ENCODE data around the gene TFAM.

DNA sequence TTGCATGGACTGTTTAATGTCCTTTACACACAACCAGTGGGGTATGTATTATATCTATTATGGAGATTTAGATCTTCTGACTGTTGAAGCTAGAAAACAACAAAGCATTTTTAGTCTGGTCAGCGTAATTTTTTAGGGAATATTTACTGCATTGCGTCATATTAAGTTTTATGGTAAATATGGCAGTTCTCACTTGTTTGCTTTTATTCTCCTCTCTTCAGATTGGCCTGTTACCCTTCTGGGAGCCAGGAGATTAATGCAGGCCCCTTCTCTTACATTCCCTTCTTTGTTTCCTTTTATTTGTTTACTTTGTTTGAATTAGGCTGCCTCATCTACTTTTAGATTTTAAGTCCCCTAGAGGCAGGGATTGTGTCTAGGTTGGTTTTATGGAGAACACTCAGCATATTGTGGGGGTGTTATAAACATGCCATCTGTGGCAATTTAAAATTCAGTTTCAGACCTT, 36.6 kb upstream of the TFAM start:
- TF ChIP-seq CTCF (IDR thresholded peaks at IDR 0.05) (no peak), ZFX (IDR thresholded peaks at IDR 0.05; ENCODE audit: borderline replicate concordance) (no peak)

All from 22Rv1 (cell line).